OCI-LY3 (cell line): ENCODE measurements around the gene PTPRR.

ENCODE experiments used
- H2AFZ ChIP-seq: fragments of 200-600, 300-600 bp; shearing (Covaris generic); 2 replicates; pipeline ENCODE4 v1.6.0; 2014; ENCODE audit warnings: antibody characterized with exemption, low read depth, low read length
- H3K27ac ChIP-seq: fragments of 200-600, 300-600 bp; sonication (generic); 2 replicates; pipeline ENCODE4 v1.5.1; 2014; ENCODE audit warnings: mild to moderate bottlenecking, low read length, moderate library complexity, mixed read lengths
- H3K27me3 ChIP-seq: fragments of 200-600, 300-600 bp; sonication (generic); 2 replicates; pipeline ENCODE4 v1.6.1; 2014; ENCODE audit warnings: low read depth, low read length, mixed read lengths
- H3K36me3 ChIP-seq: fragments of 200-600, 300-600 bp; sonication (generic); replicated peaks from 2 replicates; pipeline ENCODE3; 2014; ENCODE audit warnings: low read depth, low read length, mixed read lengths
- H3K4me1 ChIP-seq: fragments of 300-600, 200-600 bp; sonication (generic); 2 replicates; pipeline ENCODE4 v1.6.1; 2014; ENCODE audit warnings: low read length, mixed read lengths
- H3K4me2 ChIP-seq: fragments of 200-600, 300-600 bp; sonication (generic); 2 replicates; pipeline ENCODE4 v1.6.1; 2014; ENCODE audit warnings: low read length, mixed read lengths
- H3K4me3 ChIP-seq: fragments of 300-600, 200-600 bp; sonication (generic); 2 replicates; pipeline ENCODE4 v1.5.1; 2014; ENCODE audit warnings: antibody characterized with exemption, mild to moderate bottlenecking, low read length, moderate library complexity
- H3K79me2 ChIP-seq: fragments of 300-600, 200-600 bp; shearing (Covaris generic); 2 replicates; pipeline ENCODE4 v1.6.1; 2014; ENCODE audit warnings: mild to moderate bottlenecking, low read length, mixed read lengths
- H3K9ac ChIP-seq: fragments of 300-600, 200-600 bp; shearing (Covaris generic); 2 replicates; pipeline ENCODE4 v1.6.0; 2014; ENCODE audit warnings: mild to moderate bottlenecking, low read length, moderate library complexity
- H3K9me3 ChIP-seq: fragments of 200-600, 300-600 bp; shearing (Covaris generic); 2 replicates; pipeline ENCODE4 v1.6.1; 2014; ENCODE audit warnings: low read length, mixed read lengths; ENCODE audit not compliant: insufficient read depth
- H4K20me1 ChIP-seq: fragments of 200-600, 300-600 bp; sonication (generic); 2 replicates; pipeline ENCODE4 v1.6.1; 2016; ENCODE audit warnings: low read length, mixed read lengths; ENCODE audit not compliant: insufficient read depth
- CTCF ChIP-seq: fragments of 200-600, 300-600 bp; sonication (generic); IDR thresholded peaks from 2 replicates; pipeline ENCODE4 v1.5.1; 2014; ENCODE audit warnings: antibody characterized with exemption, low read length, low read depth
- EZH2phosphoT487 ChIP-seq: fragments of 200-600 bp; shearing (Covaris generic); IDR thresholded peaks from 2 replicates; pipeline ENCODE4 v1.6.1; 2018; ENCODE audit warnings: antibody characterized with exemption, mixed run types, low read depth

The PTPRR gene

GRCh38 chr12:70964867-70965510, 44.5 kb upstream of the PTPRR start:
- no peak for TF ChIP-seq EZH2phosphoT487
- no peak for TF ChIP-seq CTCF
- no peaks in the 10 kb centered on the region for H3K79me2 ChIP-seq
- H4K20me1 ChIP-seq = no peaks in the 10 kb centered on the region
- H3K36me3 ChIP-seq = no peaks in the 10 kb centered on the region
- H2AFZ ChIP-seq = no peak overlapping the region
- no peak overlapping the region for H3K4me2 ChIP-seq
- H3K4me3 ChIP-seq = no peak overlapping the region
- no peaks in the 10 kb centered on the region for H3K9me3 ChIP-seq
- no peak overlapping the region for H3K27ac ChIP-seq
- no peaks in the 10 kb centered on the region for H3K27me3 ChIP-seq
- peaks cover 16% of the 10 kb centered on the region for H3K4me1 ChIP-seq
- no peak overlapping the region for H3K9ac ChIP-seq

- Histone ChIP-seq H3K27ac (no peak overlapping the region), H4K20me1 (no peaks in the 10 kb centered on the region), H3K4me2 (no peak overlapping the region), H3K9ac (no peak overlapping the region), H3K36me3 (no peaks in the 10 kb centered on the region), H2AFZ (no peak overlapping the region), H3K27me3 (no peaks in the 10 kb centered on the region), H3K4me1 (peaks cover 16% of the 10 kb centered on the region), H3K4me3 (no peak overlapping the region), H3K79me2 (no peaks in the 10 kb centered on the region), H3K9me3 (no peaks in the 10 kb centered on the region)
- TF ChIP-seq EZH2phosphoT487 = no peak
- no peak for TF ChIP-seq CTCF
These were observed 42.6 kb upstream of the PTPRR start for GRCh38 chr12:70963081-70963660.

GRCh38 chr12:70962226-70962794, 41.8 kb upstream of the PTPRR start:
- Histone ChIP-seq H3K9ac (no peak overlapping the region), H3K4me2 (peak overlapping the region; percentile 51), H4K20me1 (no peaks in the 10 kb centered on the region), H3K4me1 (peaks cover 16% of the 10 kb centered on the region), H3K36me3 (no peaks in the 10 kb centered on the region), H3K79me2 (no peaks in the 10 kb centered on the region), H2AFZ (no peak overlapping the region), H3K9me3 (no peaks in the 10 kb centered on the region), H3K27me3 (no peaks in the 10 kb centered on the region), H3K4me3 (no peak overlapping the region), H3K27ac (no peak overlapping the region)
- TF ChIP-seq CTCF (no peak), EZH2phosphoT487 (no peak)

- TF ChIP-seq EZH2phosphoT487 (no peak), CTCF (no peak)
- no peak overlapping the region for H3K4me3 ChIP-seq
- H2AFZ ChIP-seq = no peak overlapping the region
- no peaks in the 10 kb centered on the region for H3K79me2 ChIP-seq
- no peak overlapping the region for H3K9ac ChIP-seq
- H3K27me3 ChIP-seq = no peaks in the 10 kb centered on the region
- peaks cover 16% of the 10 kb centered on the region for H3K4me1 ChIP-seq
- no peaks in the 10 kb centered on the region for H4K20me1 ChIP-seq
- H3K4me2 ChIP-seq = no peak overlapping the region
- no peaks in the 10 kb centered on the region for H3K36me3 ChIP-seq
- H3K9me3 ChIP-seq = no peaks in the 10 kb centered on the region
- no peak overlapping the region for H3K27ac ChIP-seq
These were observed 39.9 kb upstream of the PTPRR start for GRCh38 chr12:70960484-70960883.
